SK-N-MC (cell line): ENCODE measurements around the gene MFSD6L.

ENCODE experiments used
- DNase-seq: peaks from one replicate; pipeline ENCODE4 v3.0.0-alpha.2; 2011; ENCODE audit warnings: low read depth, low spot score
- H3K27ac ChIP-seq: fragments of 200-600 bp; sonication (generic); 2 replicates; pipeline ENCODE4 v1.5.1; 2016; ENCODE audit warnings: mixed run types
- H3K36me3 ChIP-seq: fragments of 200-600 bp; sonication (generic); 2 replicates; pipeline ENCODE4 v1.6.1; 2017; ENCODE audit warnings: antibody characterized with exemption, low read length, mixed read lengths; ENCODE audit not compliant: insufficient read depth
- H3K4me3 ChIP-seq: fragments of 200-600 bp; sonication (generic); 2 replicates; pipeline ENCODE4 v1.5.1; 2016
- H3K9ac ChIP-seq: fragments of 200-600 bp; sonication (generic); 2 replicates; pipeline ENCODE4 v1.8.0; 2017; ENCODE audit warnings: mixed run types, mixed read lengths; ENCODE audit not compliant: insufficient read length
- H3K9me3 ChIP-seq: fragments of 200-600 bp; sonication (generic); 2 replicates; pipeline ENCODE4 v1.6.1; 2017; ENCODE audit warnings: low read depth, mild to moderate bottlenecking, antibody characterized with exemption, low read length, moderate library complexity, mixed read lengths
- EZH2 ChIP-seq: fragments of 200-600 bp; sonication (generic); IDR thresholded peaks from one replicate; pipeline ENCODE4 v1.6.1; 2017; ENCODE audit warnings: antibody characterized with exemption
- FOXP2 ChIP-seq: optimal IDR thresholded peaks from 2 replicates; pipeline ENCODE3; 2011; ENCODE audit warnings: mild to moderate bottlenecking, moderate library complexity; ENCODE audit not compliant: insufficient read depth; ENCODE audit errors: extremely low read length, control extremely low read depth
- POLR2AphosphoS5 ChIP-seq: IDR thresholded peaks from 2 replicates; pipeline ENCODE4 v1.6.1; 2012; ENCODE audit warnings: mild to moderate bottlenecking, low read depth, low read length, borderline replicate concordance

Gene MFSD6L

GRCh38 chr17:8766731-8767130, 32.4 kb downstream of the MFSD6L start:
- H3K9ac ChIP-seq: no peak overlapping the region
- TF ChIP-seq FOXP2 (no peak), POLR2AphosphoS5 (no peak)
- H3K9me3 ChIP-seq: no peaks in the 10 kb centered on the region
- no peak overlapping the region for H3K27ac ChIP-seq
- no peak overlapping the region for H3K4me3 ChIP-seq
- no peak for DNase-seq
- H3K36me3 ChIP-seq: no peaks in the 10 kb centered on the region

GRCh38 chr17:8762012-8762411, 37.2 kb downstream of the MFSD6L start:
- TF ChIP-seq POLR2AphosphoS5 (no peak), FOXP2 (no peak), EZH2 (no peak)
- no peaks in the 10 kb centered on the region for H3K9me3 ChIP-seq
- no peak overlapping the region for H3K27ac ChIP-seq
- no peak overlapping the region for H3K4me3 ChIP-seq
- no peaks in the 10 kb centered on the region for H3K36me3 ChIP-seq
- no peak for DNase-seq
- no peak overlapping the region for H3K9ac ChIP-seq

GRCh38 chr17:8758137-8758596, 41.0 kb downstream of the MFSD6L start, which contains the start of gene SPDYE4:
Gene SPDYE4 (minus strand): TSS chr17:8758546. CDS start chr17:8758382, 164 bp downstream.
- TF ChIP-seq POLR2AphosphoS5: no peak
- no peaks in the 10 kb centered on the region for H3K9me3 ChIP-seq

GRCh38 chr17:8757189-8757588, 42.0 kb downstream of the MFSD6L start:
- Histone ChIP-seq H3K36me3 (no peaks in the 10 kb centered on the region), H3K27ac (no peak overlapping the region), H3K9me3 (no peaks in the 10 kb centered on the region), H3K4me3 (no peak overlapping the region), H3K9ac (no peak overlapping the region)
- DNase-seq: no peak
- no peak for TF ChIP-seq FOXP2
- TF ChIP-seq POLR2AphosphoS5: no peak
- no peak for TF ChIP-seq EZH2

More at GRCh38 chr17:8758137-8758596, 41.0 kb downstream of the MFSD6L start, which contains the start of gene SPDYE4:
- no peak within 1 kb of the TSS for H3K9ac ChIP-seq
- no peak for DNase-seq
- H3K27ac ChIP-seq: no peak within 1 kb of the TSS
- H3K36me3 ChIP-seq: no peaks in the 10 kb centered on the region
- no peak within 1 kb of the TSS for H3K4me3 ChIP-seq

DNA sequence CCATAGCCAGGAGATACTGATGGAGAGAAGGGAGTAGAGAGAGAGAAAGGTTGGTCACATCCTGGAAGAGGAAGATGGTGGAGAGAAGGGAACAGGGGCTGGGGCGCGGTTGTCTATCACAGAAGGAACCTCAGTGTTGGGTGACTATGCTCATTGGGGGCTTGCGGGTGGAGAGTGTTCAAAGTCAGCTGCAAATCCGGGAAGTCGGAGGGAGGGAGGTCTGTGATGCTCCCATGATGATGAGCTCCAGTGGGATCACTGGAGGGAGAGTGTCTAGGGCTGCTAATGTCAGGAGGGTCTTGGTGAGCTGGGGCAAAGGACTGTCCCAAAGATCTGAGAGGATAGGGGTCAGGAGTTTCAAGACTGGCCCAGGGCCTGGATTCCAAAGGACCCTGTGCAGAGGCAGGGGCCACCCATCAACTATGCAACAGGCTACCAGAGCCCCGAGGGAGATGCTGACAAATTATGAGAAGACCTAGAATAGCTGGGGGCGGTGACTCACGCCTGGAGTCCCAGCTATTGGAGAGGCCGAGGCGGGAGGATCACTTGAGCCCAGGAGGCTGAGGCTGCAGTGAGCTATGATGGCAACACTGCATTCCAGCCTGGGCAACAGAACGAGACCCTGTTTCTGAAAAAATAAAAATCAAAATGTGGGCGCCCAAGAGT, 43.4 kb downstream of the MFSD6L start:
- Histone ChIP-seq H3K9me3 (no peaks in the 10 kb centered on the region), H3K4me3 (no peak overlapping the region), H3K27ac (no peak overlapping the region), H3K9ac (no peak overlapping the region), H3K36me3 (no peaks in the 10 kb centered on the region)
- TF ChIP-seq POLR2AphosphoS5: no peak
- TF ChIP-seq EZH2: no peak
- no peak for TF ChIP-seq FOXP2
- no peak for DNase-seq

- H3K9ac ChIP-seq: no peak overlapping the region
- no peak overlapping the region for H3K27ac ChIP-seq
- no peak overlapping the region for H3K4me3 ChIP-seq
- H3K36me3 ChIP-seq: no peaks in the 10 kb centered on the region
- no peak for DNase-seq
- no peak for TF ChIP-seq FOXP2
- no peak for TF ChIP-seq POLR2AphosphoS5
- no peak for TF ChIP-seq EZH2
- no peaks in the 10 kb centered on the region for H3K9me3 ChIP-seq
Observed at GRCh38 chr17:8754890-8755289, 44.3 kb downstream of the MFSD6L start.

- no peaks in the 10 kb centered on the region for H3K9me3 ChIP-seq
- no peak overlapping the region for H3K4me3 ChIP-seq
- TF ChIP-seq EZH2 (no peak), FOXP2 (no peak)
- no peaks in the 10 kb centered on the region for H3K36me3 ChIP-seq
- no peak overlapping the region for H3K27ac ChIP-seq
- DNase-seq: no peak
- no peak overlapping the region for H3K9ac ChIP-seq
Observed at GRCh38 chr17:8753976-8754440, 45.2 kb downstream of the MFSD6L start.

- H3K9me3 ChIP-seq: no peaks in the 10 kb centered on the region
- H3K9ac ChIP-seq: no peak overlapping the region
- H3K4me3 ChIP-seq: no peak overlapping the region
- no peak for DNase-seq
- no peak overlapping the region for H3K27ac ChIP-seq
- TF ChIP-seq EZH2 (no peak), FOXP2 (no peak), POLR2AphosphoS5 (no peak)
- no peaks in the 10 kb centered on the region for H3K36me3 ChIP-seq
Observed at GRCh38 chr17:8753136-8753975, 45.8 kb downstream of the MFSD6L start.

GRCh38 chr17:8749616-8750015, 49.5 kb downstream of the MFSD6L start:
- TF ChIP-seq FOXP2: no peak
- DNase-seq: no peak
- no peaks in the 10 kb centered on the region for H3K9me3 ChIP-seq
- H3K9ac ChIP-seq: no peak overlapping the region
- no peak overlapping the region for H3K4me3 ChIP-seq
- no peak overlapping the region for H3K27ac ChIP-seq
- no peaks in the 10 kb centered on the region for H3K36me3 ChIP-seq
